Epithelial cell of esophagus (primary cell): ENCODE measurements around the gene IPO5.
A peak's percentile ranks its signal among the peaks of the same experiment; 100 is the strongest.

Source experiments
- DNase-seq: peaks from one replicate; pipeline ENCODE4 v3.0.0; 2010; ENCODE audit warnings: low read depth
- H3K4me3 ChIP-seq: 2 replicates; pipeline ENCODE4 v1.5.1; 2011; ENCODE audit warnings: mild to moderate bottlenecking, low read length, control low read depth
- CTCF ChIP-seq: IDR thresholded peaks from 2 replicates; pipeline ENCODE4 v1.5.1; 2011; ENCODE audit warnings: low read depth, mild to moderate bottlenecking, low read length, control low read depth, inconsistent platforms; ENCODE audit not compliant: insufficient read depth; ENCODE audit errors: missing control alignments

The IPO5 gene

GRCh38 chr13:98068521-98068920 lies 115.0 kb downstream of the IPO5 start:
- no peak for TF ChIP-seq CTCF
- DNase-seq, result peak; percentile 70
- H3K4me3 ChIP-seq, result no peak overlapping the region

- no peak for DNase-seq
- no peak overlapping the region for H3K4me3 ChIP-seq
- no peak for TF ChIP-seq CTCF
Observed at GRCh38 chr13:98069985-98070384, 116.5 kb downstream of the IPO5 start.

DNA sequence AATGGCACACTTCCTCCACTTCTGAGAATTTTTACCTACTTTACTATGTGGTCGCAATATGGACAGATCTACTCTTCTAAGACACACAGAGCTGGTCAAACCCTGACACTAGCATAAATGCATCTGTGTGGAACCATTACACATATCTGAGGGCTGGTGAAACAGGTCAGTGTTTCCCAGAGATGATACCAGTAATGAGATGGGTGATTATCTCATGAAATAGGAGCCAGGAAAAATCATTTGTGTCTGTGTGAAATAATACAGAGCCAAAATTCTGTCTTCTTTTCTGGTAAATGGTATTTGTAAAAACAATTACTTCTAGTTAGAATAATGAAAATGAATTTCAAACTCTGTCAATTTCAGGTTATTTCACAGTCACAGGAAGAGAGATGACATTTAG lies 117.8 kb downstream of the IPO5 start:
- TF ChIP-seq CTCF, result no peak
- DNase-seq, result no peak
- H3K4me3 ChIP-seq, result no peak overlapping the region

GRCh38 chr13:98072476-98072875 lies 119.0 kb downstream of the IPO5 start:
- no peak for DNase-seq
- H3K4me3 ChIP-seq, result no peak overlapping the region
- TF ChIP-seq CTCF, result no peak
